GM18870 (cell line): Measurements from ENCODE around the gene THRA.
"Not testable (repeated sequence)": the region's sequence is repeated elsewhere in the genome, so short reads cannot be mapped to it uniquely, and the experiment has no call there.

Experiments
- ATAC-seq: cut with Tn5 transposase; IDR thresholded peaks from one replicate; pipeline ENCODE4 v1.9.1; 2021; ENCODE audit warnings: moderate library complexity; ENCODE audit not compliant: unreplicated experiment

THRA gene

GRCh38 chr17:40143166-40143565 lies 80.4 kb downstream of the THRA start:
- ATAC-seq: not testable (repeated sequence)
